GM10248 (cell line): Measurements from ENCODE around the gene ELOVL2.
"Not testable (repeated sequence)": the region's sequence is repeated elsewhere in the genome, so short reads cannot be mapped to it uniquely, and the experiment has no call there.

Experiments used
- CTCF ChIA-PET: fragments of 300-600 bp; sonication (Branson Sonifier 250); formaldehyde crosslinking; extraction: SDS; loops from one replicate; lab custom pipeline; 2021; ENCODE audit warnings: antibody characterized with exemption; lab: Yijun Ruan, JAX
- POLR2A ChIA-PET: fragments of 350-650 bp; sonication (Branson Sonifier 250); formaldehyde crosslinking; extraction: SDS; loops from one replicate; lab custom pipeline; 2020; ENCODE audit warnings: antibody characterized with exemption; lab: Yijun Ruan, JAX
- DNase-seq: peaks from one replicate; pipeline ENCODE4 v3.0.0; 2012; ENCODE audit errors: extremely low spot score
- CTCF ChIP-seq: IDR thresholded peaks from 2 replicates; pipeline ENCODE4 v1.5.1; 2012; ENCODE audit warnings: mild to moderate bottlenecking, low read depth; ENCODE audit errors: extremely low read depth, missing control alignments, control extremely low read depth

The ELOVL2 gene

GRCh38 chr6:11006061-11006460 is 38.0 kb downstream of the ELOVL2 start:
- no peak for TF ChIP-seq CTCF
- DNase-seq: no peak
- CTCF ChIA-PET: interaction anchor here (1.0 to 1.8 kb wide), 5 partner anchors 13 to 63 kb away, joined by 3 to 9 read pairs (median 4); no protein-coding TSS in a partner anchor
- POLR2A ChIA-PET: interaction anchor here (0.6 kb wide), 1 partner anchor 475 kb away, joined by 4 read pairs; no protein-coding TSS in a partner anchor

DNA sequence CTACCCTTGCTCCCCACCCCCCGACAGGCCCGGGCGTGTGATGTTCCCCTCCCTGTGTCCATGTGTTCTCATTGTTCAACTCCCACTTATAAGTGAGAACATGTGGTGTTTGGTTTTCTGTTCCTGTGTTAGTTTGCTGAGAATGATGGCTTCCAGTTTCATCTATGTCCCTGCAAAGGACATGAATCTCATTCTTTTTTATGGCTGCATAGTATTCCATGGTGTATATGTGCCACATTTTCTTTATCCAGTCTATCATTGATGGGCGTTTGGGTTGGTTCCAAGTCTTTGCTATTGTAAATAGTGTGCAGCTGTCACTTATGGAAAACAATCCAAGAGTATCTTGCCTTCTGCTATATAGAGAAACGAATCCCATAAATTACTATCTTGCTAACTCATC is 40.8 kb downstream of the ELOVL2 start:
- CTCF ChIA-PET: interaction anchor here (1.0 to 1.3 kb wide), 2 partner anchors 11 to 13 kb away, joined by 3 to 4 read pairs; no protein-coding TSS in a partner anchor
- DNase-seq, POLR2A ChIA-PET: not testable (repeated sequence)

GRCh38 chr6:11002176-11002575 is 41.9 kb downstream of the ELOVL2 start:
- TF ChIP-seq CTCF: no peak
- ChIA-PET CTCF (interaction anchor here (1.0 to 1.4 kb wide), 2 partner anchors 10 to 54 kb away, joined by 3 read pairs; no protein-coding TSS in a partner anchor), POLR2A (no interaction called here)
- DNase-seq: no peak

DNA sequence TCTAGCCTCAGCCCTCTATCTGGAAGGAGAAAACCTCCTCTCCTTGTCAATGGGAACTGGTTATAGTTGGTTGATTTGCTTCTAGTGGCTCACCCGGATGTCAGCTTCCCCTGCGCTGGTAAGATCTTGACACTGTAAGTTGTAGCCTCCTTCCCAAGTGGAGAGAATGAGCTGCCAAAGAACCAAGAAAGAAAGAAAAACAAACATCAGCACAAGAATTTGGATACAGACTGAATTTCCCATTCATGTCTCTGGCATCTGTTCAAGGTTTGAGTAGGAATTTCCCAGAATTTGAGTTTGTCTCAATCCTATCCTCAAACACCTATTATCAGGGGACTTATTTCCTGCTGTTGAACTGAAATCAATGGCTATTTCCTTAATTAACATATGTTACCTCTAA is 44.1 kb downstream of the ELOVL2 start:
- DNase-seq: no peak
- no peak for TF ChIP-seq CTCF
- ChIA-PET POLR2A (no interaction called here), CTCF (interaction anchor here (0.7 to 1.1 kb wide), 2 partner anchors 11 to 28 kb away, joined by 3 read pairs; no protein-coding TSS in a partner anchor)

- no peak for DNase-seq
- no peak for TF ChIP-seq CTCF
- CTCF ChIA-PET: no interaction called here
- POLR2A ChIA-PET: interaction anchor here (0.5 kb wide), 1 partner anchor 35 kb away, joined by 3 read pairs; no protein-coding TSS in a partner anchor
These were observed 48.9 kb downstream of the ELOVL2 start for GRCh38 chr6:10995114-10995707.

GRCh38 chr6:10993896-10994295 is 50.2 kb downstream of the ELOVL2 start:
- TF ChIP-seq CTCF: no peak
- DNase-seq: no peak
- ChIA-PET POLR2A (no interaction called here), CTCF (interaction anchor here (1.3 to 3.7 kb wide), 2 partner anchors 12 to 14 kb away, joined by 3 to 9 read pairs; no protein-coding TSS in a partner anchor)

GRCh38 chr6:10991115-10991514 is 53.0 kb downstream of the ELOVL2 start:
- CTCF ChIA-PET: interaction anchor here (1.4 to 3.7 kb wide), 2 partner anchors 12 to 15 kb away, joined by 3 to 9 read pairs; no protein-coding TSS in a partner anchor
- no peak for DNase-seq
- POLR2A ChIA-PET: no interaction called here
- TF ChIP-seq CTCF: no peak
